Measurements from ENCODE around the gene OSBPL1A.

DNA sequence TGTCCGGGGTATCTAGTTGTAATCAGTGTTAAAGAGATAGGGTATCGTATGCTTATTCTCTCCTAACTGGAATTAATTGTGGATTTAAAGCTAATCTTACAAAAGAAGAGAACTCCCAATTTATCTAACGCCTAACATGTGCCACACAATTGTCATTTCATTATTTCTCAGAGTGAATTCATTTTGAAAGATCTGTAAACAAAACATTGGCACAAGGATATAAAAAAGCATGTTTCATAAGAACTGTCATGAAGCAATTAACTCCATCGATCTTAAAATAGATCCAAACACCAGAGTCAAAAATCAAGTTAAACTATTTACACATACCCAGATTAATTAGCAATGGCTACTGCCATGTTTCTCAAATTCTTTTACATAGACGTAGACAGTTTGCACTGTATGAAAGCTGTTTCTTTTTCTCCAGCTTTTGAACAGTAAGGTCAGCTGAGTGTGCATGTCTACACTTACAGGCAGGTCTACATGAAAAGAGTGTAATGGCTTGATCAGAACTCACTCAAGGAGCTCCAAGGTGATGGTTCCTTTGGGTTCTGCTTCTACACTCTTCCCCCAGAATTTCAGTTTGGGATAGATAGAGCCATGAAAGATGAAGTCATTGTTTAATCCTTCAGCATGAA is 220.0 kb downstream of the OSBPL1A start:
- TF ChIP-seq, protein P1, sequence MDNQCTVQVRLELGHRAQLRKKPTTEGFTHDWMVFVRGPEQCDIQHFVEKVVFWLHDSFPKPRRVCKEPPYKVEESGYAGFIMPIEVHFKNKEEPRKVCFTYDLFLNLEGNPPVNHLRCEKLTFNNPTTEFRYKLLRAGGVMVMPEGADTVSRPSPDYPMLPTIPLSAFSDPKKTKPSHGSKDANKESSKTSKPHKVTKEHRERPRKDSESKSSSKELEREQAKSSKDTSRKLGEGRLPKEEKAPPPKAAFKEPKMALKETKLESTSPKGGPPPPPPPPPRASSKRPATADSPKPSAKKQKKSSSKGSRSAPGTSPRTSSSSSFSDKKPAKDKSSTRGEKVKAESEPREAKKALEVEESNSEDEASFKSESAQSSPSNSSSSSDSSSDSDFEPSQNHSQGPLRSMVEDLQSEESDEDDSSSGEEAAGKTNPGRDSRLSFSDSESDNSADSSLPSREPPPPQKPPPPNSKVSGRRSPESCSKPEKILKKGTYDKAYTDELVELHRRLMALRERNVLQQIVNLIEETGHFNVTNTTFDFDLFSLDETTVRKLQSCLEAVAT (IDR thresholded peaks at IDR 0.05), result no peak
- TF ChIP-seq, protein P2, sequence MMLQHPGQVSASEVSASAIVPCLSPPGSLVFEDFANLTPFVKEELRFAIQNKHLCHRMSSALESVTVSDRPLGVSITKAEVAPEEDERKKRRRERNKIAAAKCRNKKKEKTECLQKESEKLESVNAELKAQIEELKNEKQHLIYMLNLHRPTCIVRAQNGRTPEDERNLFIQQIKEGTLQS (IDR thresholded peaks at IDR 0.05; ENCODE audit: borderline replicate concordance, extremely low read depth, low read depth, low read length), result no peak
- TF ChIP-seq POLR2A (IDR thresholded peaks at IDR 0.05; ENCODE audit: low read depth, low read length), result no peak
- no peak for TF ChIP-seq MYC (IDR thresholded peaks at IDR 0.05; ENCODE audit: insufficient read depth, insufficient read length, insufficient replicate concordance, low read length, severe bottlenecking)
- no peak for TF ChIP-seq GABPA (IDR thresholded peaks at IDR 0.05; ENCODE audit: low read depth)
- TF ChIP-seq, protein P3, sequence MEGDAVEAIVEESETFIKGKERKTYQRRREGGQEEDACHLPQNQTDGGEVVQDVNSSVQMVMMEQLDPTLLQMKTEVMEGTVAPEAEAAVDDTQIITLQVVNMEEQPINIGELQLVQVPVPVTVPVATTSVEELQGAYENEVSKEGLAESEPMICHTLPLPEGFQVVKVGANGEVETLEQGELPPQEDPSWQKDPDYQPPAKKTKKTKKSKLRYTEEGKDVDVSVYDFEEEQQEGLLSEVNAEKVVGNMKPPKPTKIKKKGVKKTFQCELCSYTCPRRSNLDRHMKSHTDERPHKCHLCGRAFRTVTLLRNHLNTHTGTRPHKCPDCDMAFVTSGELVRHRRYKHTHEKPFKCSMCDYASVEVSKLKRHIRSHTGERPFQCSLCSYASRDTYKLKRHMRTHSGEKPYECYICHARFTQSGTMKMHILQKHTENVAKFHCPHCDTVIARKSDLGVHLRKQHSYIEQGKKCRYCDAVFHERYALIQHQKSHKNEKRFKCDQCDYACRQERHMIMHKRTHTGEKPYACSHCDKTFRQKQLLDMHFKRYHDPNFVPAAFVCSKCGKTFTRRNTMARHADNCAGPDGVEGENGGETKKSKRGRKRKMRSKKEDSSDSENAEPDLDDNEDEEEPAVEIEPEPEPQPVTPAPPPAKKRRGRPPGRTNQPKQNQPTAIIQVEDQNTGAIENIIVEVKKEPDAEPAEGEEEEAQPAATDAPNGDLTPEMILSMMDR (IDR thresholded peaks at IDR 0.05 in 2 of 3, conservative IDR thresholded peaks at IDR 0.05 in 1 of 3; ENCODE audit: control insufficient read depth in 2 of 3, extremely low read depth in 1 of 3, insufficient read depth in 1 of 3, low read depth in 3 of 3, low read length in 3 of 3), result no peak
- TF ChIP-seq ZNF207 (IDR thresholded peaks at IDR 0.05; ENCODE audit: borderline replicate concordance), result no peak
- TF ChIP-seq RAD21 (IDR thresholded peaks at IDR 0.05; ENCODE audit: insufficient read depth, low read depth, low read length), result no peak
- TF ChIP-seq, protein P4, sequence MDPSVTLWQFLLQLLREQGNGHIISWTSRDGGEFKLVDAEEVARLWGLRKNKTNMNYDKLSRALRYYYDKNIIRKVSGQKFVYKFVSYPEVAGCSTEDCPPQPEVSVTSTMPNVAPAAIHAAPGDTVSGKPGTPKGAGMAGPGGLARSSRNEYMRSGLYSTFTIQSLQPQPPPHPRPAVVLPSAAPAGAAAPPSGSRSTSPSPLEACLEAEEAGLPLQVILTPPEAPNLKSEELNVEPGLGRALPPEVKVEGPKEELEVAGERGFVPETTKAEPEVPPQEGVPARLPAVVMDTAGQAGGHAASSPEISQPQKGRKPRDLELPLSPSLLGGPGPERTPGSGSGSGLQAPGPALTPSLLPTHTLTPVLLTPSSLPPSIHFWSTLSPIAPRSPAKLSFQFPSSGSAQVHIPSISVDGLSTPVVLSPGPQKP (IDR thresholded peaks at IDR 0.05; ENCODE audit: low read depth, low read length), result no peak
